Heart right ventricle (tissue), 16 donors: ENCODE data around the gene EFNA2. TPM values are rescaled to one million over a fixed set of nuclear protein-coding genes. Genes with fewer than 3 reads are reported as not detected.
A peak's percentile ranks its signal among the peaks of the same experiment; 100 is the strongest.

ENCODE experiments used
- ATAC-seq, 8 donors: fragments of 200-7000 bp; cut with Tn5 transposase; one replicate each; pipeline ENCODE4 v1.9.1; 2020; ENCODE audit warnings: mild to moderate bottlenecking in 8 of 8, moderate library complexity in 8 of 8, moderate number of reproducible peaks in 1 of 8
- DNase-seq, 2 donors: peaks; one replicate each; pipeline ENCODE4 v3.0.0-alpha.2; 2020
- H3K27ac ChIP-seq, 10 donors: fragments of 200-600 bp; sonication (generic) in 2 of 10; one replicate each; pipeline versions ENCODE4 v1.5.0 to v1.8.0; 2020 to 2022; ENCODE audit warnings: mild to moderate bottlenecking in 3 of 10
- H3K27me3 ChIP-seq, 7 donors: fragments of 200-600 bp; one replicate each; pipeline ENCODE4 v1.8.0; 2021 to 2022; ENCODE audit warnings: mild to moderate bottlenecking in 2 of 7
- H3K36me3 ChIP-seq, 9 donors: fragments of 200-600 bp; sonication (generic) in 1 of 9; one replicate each; pipeline versions ENCODE4 v1.5.0 to v1.8.0; 2020 to 2022; ENCODE audit warnings: mild to moderate bottlenecking in 2 of 9
- H3K4me1 ChIP-seq, 9 donors: fragments of 200-600 bp; sonication (generic) in 1 of 9; one replicate each; pipeline versions ENCODE4 v1.5.0 to v1.8.0; 2020 to 2022; ENCODE audit warnings: mild to moderate bottlenecking in 4 of 9
- H3K4me3 ChIP-seq, 10 donors: fragments of 200-600 bp; sonication (generic) in 2 of 10; one replicate each; pipeline versions ENCODE4 v1.5.0 to v1.8.0; 2020 to 2022; ENCODE audit warnings: mild to moderate bottlenecking in 7 of 10, moderate library complexity in 2 of 10
- H3K9me3 ChIP-seq, 11 donors: fragments of 200-600 bp in 10 of 11; sonication (generic) in 2 of 11; one replicate each; pipeline versions ENCODE4 v1.5.0 to v1.8.0; 2013 to 2022; ENCODE audit warnings: mild to moderate bottlenecking in 2 of 11, control low read depth in 1 of 11, moderate library complexity in 1 of 11
- CTCF ChIP-seq, 9 donors: fragments of 200-600 bp; sonication (generic) in 2 of 9; IDR thresholded peaks; one replicate each; pipeline versions ENCODE4 v1.5.0 to v1.8.0; 2021 to 2022; ENCODE audit warnings: antibody characterized with exemption in 9 of 9, mild to moderate bottlenecking in 5 of 9, moderate library complexity in 1 of 9
- WGBS, 2 donors: extraction: QIAGEN DNeasy Blood & Tissue Kit; methylation state at CpG; one replicate each; pipeline ENCODE4 v1.1.7; 2013; ENCODE audit warnings: inconsistent platforms in 1 of 2; 5-methylcytosine and 5-hydroxymethylcytosine counted together
- intact Hi-C, 10 donors: fragments of 100-400 bp; cut with DNase I; formaldehyde crosslinking; loops; one replicate each; pipeline versions ENCODE4 v1.11.1 to v1.14.2; 2022
- polyA plus RNA-seq, 2 donors: library from polyadenylated mRNA; stranded (reverse); fragments of 200-250 nt; gene quantifications; one replicate each; pipeline ENCODE4 v1.2.3, GENCODE V29; 2013
- total RNA-seq, 10 donors: library from RNA; stranded (reverse); fragmentation: NEBNext Ultra II Directional in 3 of 10; extraction: Animal tissue kit (Norgen Biotek cat#: 25700) in 3 of 10; gene quantifications; one replicate each; pipeline versions ENCODE4 v1.2.1 to v1.2.4, GENCODE V29; 2021 to 2023
- donor health status: Arrhythmogenic right ventricular cardiomyopathy.
- donor health status: ischemic (EF 13 %, LVEDD 7.1; RV severe dilation, severe dysfunction).
- donor health status: healthy with polysubstance abuse.
- donor health status: DM: no; HTN: yes; CAD: no.
- donor health status: DM: no; HTN: no; CAD: no.
- donor health status: ischemic (EF 25% LVEDD 6.9; RV normal size, moderate dysfunction).
- donor health status: ischemic (EF 25% LVEDD 5.7; RV mildly dilated, moderate dysfunction).
- donor health status: healthy.
- donor health status: DM: yes; HTN: yes; CAD: no.
- donor health status: Ischemic cardiomyopathy.
- donor health status: ischemic (EF 35%, LVEDD 5.7; RV mildly dilated, moderate dysfunction).
- donor health status: nonischemic (EF 11% LVEDD 7.7; RV severe dilation, severe dysfunction).
- donor health status: DM: yes; HTN: yes; CAD: no.
- donor health status: PGD.
- donor health status: ischemic (EF 29% LVEDD 5.4; RV normal size, mild dysfunction).
- donor health status: nonischemic (EF 23%, LVEDD 6.1; RV moderate dilation, normal function).

EFNA2 gene
- total and polyA plus RNA-seq, 12 donors = 0.04 to 0.45 TPM; not detected in 10

GRCh38 chr19:1238369-1239303 lies 47.0 kb upstream of the EFNA2 start:
- Histone ChIP-seq H3K36me3 (peaks cover 0 to 9% (median 0%) of the 10 kb centered on the region in 9 donors), H3K4me1 (peaks cover 24 to 59% (median 47%) of the 10 kb centered on the region in 9 donors), H3K27me3 (peaks cover 0 to 24% (median 0%) of the 10 kb centered on the region in 7 donors), H3K4me3 (peak overlapping the region in 9 of 10 donors; percentile 20 to 60 (median 42)), H3K27ac (peak overlapping the region in 9 of 10 donors; percentile 1 to 100 (median 99)), H3K9me3 (no peaks in the 10 kb centered on the region)
- TF ChIP-seq CTCF (IDR thresholded peaks at IDR 0.05) = no peak
- ATAC-seq (no peak), DNase-seq (no peak)
- intact Hi-C loops = loop anchor here in 2 of 10 donors (2.0 to 10.0 kb wide), 2 partner anchors 18 to 314 kb away; partner anchors contain the start of gene ARID3A (in 1 of the 2)
- WGBS, 2 donors = 61 to 66% methylated on average over 34 of the region's 34 CpGs

GRCh38 chr19:1239420-1239795 lies 46.3 kb upstream of the EFNA2 start:
- Histone ChIP-seq H3K27ac (peak overlapping the region in 9 of 10 donors; percentile 76 to 100 (median 99)), H3K36me3 (peaks cover 0 to 13% (median 0%) of the 10 kb centered on the region in 9 donors), H3K4me1 (peaks cover 30 to 63% (median 54%) of the 10 kb centered on the region in 9 donors), H3K4me3 (peak overlapping the region in 1 of 10 donors; percentile 81), H3K9me3 (no peaks in the 10 kb centered on the region), H3K27me3 (peaks cover 0 to 24% (median 0%) of the 10 kb centered on the region in 7 donors)
- 82 to 84% methylated on average over 11 of the region's 11 CpGs for WGBS, 2 donors
- DNase-seq = no peak
- intact Hi-C loops = loop anchor here in 2 of 10 donors (2.0 to 10.0 kb wide), 2 partner anchors 19 to 315 kb away; partner anchors contain the start of gene ARID3A (in 1 of the 2)
- no peak for ATAC-seq
- no peak for TF ChIP-seq CTCF (IDR thresholded peaks at IDR 0.05)

GRCh38 chr19:1239796-1240737 lies 45.6 kb upstream of the EFNA2 start:
- no peaks in the 10 kb centered on the region for H3K9me3 ChIP-seq
- peak; percentile 18 to 65 (median 40) for ATAC-seq
- H3K36me3 ChIP-seq = peaks cover 0 to 8% (median 0%) of the 10 kb centered on the region in 9 donors
- intact Hi-C loops = loop anchor here in 6 of 10 donors (1.0 to 10.0 kb wide), 5 partner anchors 19 to 315 kb away; partner anchors contain the start of genes ARID3A (in 3 of the 6) and GPX4 (in 1 of the 6)
- H3K4me1 ChIP-seq = peaks cover 33 to 70% (median 61%) of the 10 kb centered on the region in 9 donors
- H3K4me3 ChIP-seq = peak overlapping the region in 9 of 10 donors; percentile 39 to 93 (median 88)
- peak; percentile 83 to 98 (median 92) for TF ChIP-seq CTCF (IDR thresholded peaks at IDR 0.05)
- 10 to 13% methylated on average over 69 to 84 of the region's 84 CpGs for WGBS, 2 donors
- H3K27me3 ChIP-seq = peaks cover 0 to 24% (median 0%) of the 10 kb centered on the region in 7 donors
- DNase-seq = peak; percentile 85 to 92
- peak overlapping the region; percentile 68 to 100 (median 98) for H3K27ac ChIP-seq
